OCI-LY7 (cell line): Measurements from ENCODE around the gene FRMPD2.

Experiments
- EZH2phosphoT487 ChIP-seq: fragments of 200-600 bp; sonication (generic); IDR thresholded peaks from 2 replicates; pipeline ENCODE4 v1.6.1; 2018; ENCODE audit warnings: low read depth, borderline replicate concordance, mild to moderate bottlenecking, mixed run types, antibody characterized with exemption, low read length, moderate library complexity, mixed read lengths
- TF ChIP-seq, protein P1 (sequence below): fragments of 200-600 bp; sonication (generic); conservative IDR thresholded peaks from 2 replicates; pipeline ENCODE4 v1.5.1; 2014; ENCODE audit warnings: mild to moderate bottlenecking, antibody characterized with exemption, low read length, moderate library complexity, mixed read lengths

DNA sequence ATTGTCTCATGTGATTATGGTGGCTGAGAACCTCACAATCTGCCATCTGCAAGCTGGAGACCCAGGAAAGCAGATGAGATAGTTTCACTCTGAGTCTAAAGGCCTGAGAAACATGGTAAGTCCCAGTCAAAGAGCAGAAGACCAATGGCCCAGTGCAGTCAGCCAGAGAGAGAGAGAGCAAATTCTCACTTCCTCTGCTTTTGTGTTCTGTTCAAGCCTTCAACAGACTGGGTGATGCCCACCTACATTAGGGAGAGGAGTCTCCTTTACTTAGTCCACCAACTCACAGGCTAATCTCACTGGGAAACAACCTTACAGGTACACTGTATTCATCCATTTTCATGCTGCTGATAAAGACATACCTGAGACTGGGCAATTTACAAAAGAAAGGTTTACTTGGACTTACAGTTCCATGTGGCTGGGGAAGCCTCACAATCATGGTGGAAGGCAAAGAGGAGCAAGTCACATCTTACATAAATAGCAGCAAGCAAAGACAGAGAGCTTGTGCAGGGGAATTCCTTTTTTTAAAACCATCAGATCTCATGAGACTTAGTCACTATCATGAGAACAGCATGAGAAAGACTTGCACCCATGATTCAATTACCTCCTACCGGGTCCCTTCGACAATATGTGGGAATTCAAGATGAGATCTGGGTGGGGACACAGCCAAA lies 4.7 kb upstream of the FRMPD2 start:
- TF ChIP-seq, protein P1, sequence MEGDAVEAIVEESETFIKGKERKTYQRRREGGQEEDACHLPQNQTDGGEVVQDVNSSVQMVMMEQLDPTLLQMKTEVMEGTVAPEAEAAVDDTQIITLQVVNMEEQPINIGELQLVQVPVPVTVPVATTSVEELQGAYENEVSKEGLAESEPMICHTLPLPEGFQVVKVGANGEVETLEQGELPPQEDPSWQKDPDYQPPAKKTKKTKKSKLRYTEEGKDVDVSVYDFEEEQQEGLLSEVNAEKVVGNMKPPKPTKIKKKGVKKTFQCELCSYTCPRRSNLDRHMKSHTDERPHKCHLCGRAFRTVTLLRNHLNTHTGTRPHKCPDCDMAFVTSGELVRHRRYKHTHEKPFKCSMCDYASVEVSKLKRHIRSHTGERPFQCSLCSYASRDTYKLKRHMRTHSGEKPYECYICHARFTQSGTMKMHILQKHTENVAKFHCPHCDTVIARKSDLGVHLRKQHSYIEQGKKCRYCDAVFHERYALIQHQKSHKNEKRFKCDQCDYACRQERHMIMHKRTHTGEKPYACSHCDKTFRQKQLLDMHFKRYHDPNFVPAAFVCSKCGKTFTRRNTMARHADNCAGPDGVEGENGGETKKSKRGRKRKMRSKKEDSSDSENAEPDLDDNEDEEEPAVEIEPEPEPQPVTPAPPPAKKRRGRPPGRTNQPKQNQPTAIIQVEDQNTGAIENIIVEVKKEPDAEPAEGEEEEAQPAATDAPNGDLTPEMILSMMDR = no peak
- TF ChIP-seq EZH2phosphoT487 = no peak
